Lower leg skin (tissue), 4 donors: ENCODE measurements around the gene BTBD10. TPM values are rescaled to one million over a fixed set of nuclear protein-coding genes. Genes with fewer than 3 reads are reported as not detected.

ENCODE experiments used
- DNase-seq, 2 donors: peaks; one replicate each; pipeline ENCODE4 v3.0.0-alpha.2; 2019; ENCODE audit warnings: low spot score in 2 of 2
- H3K4me3 ChIP-seq: fragments of 200-600 bp; sonication (generic); 2 replicates; pipeline ENCODE4 v1.5.1; 2017; ENCODE audit warnings: mild to moderate bottlenecking, low read depth; ENCODE audit not compliant: poor library complexity, severe bottlenecking
- CTCF ChIP-seq, 3 donors: fragments of 450-650 bp; IDR thresholded peaks; one replicate each; pipeline ENCODE4 v1.5.1; 2016; ENCODE audit warnings: antibody characterized with exemption in 3 of 3, mild to moderate bottlenecking in 3 of 3, moderate library complexity in 2 of 3
- POLR2A ChIP-seq, 2 donors: fragments of 450-650 bp; IDR thresholded peaks; one replicate each; pipeline ENCODE4 v1.6.1; 2016 to 2017; ENCODE audit warnings: antibody characterized with exemption in 2 of 2, mild to moderate bottlenecking in 1 of 2, moderate library complexity in 1 of 2
- WGBS, 2 donors: methylation state at CpG; one replicate each; pipeline ENCODE4 v1.1.5; 2018; 5-methylcytosine and 5-hydroxymethylcytosine counted together
- intact Hi-C: fragments of 100-400 bp; cut with DNase I; formaldehyde crosslinking; loops from one replicate; pipeline ENCODE4 v1.15.0; 2023; ENCODE audit warnings: low total_unique reads
- total RNA-seq, 4 donors: library from RNA; depleted of rRNA; stranded (reverse); fragments of >200 nt; gene quantifications; one replicate each; pipeline ENCODE4 v1.1.0, GENCODE V29; 2016

The BTBD10 gene
- total RNA-seq, 4 donors from 2014 or later: 32.2 to 41.0 (median 35.7) TPM

GRCh38 chr11:13382751-13383150 lies 80.3 kb downstream of the BTBD10 start:
- 70 to 85% methylated on average over 3 of the region's 3 CpGs for WGBS, 2 donors
- H3K4me3 ChIP-seq: no peak overlapping the region
- TF ChIP-seq CTCF (IDR thresholded peaks at IDR 0.05) (no peak), POLR2A (IDR thresholded peaks at IDR 0.05) (no peak)
- no peak for DNase-seq
- intact Hi-C loops: no loop called here

- no peak overlapping the region for H3K4me3 ChIP-seq
- TF ChIP-seq POLR2A (IDR thresholded peaks at IDR 0.05) (no peak), CTCF (IDR thresholded peaks at IDR 0.05) (no peak)
- 93 to 96% methylated on average over 2 of the region's 2 CpGs for WGBS, 2 donors
- DNase-seq: no peak
- intact Hi-C loops: no loop called here
These were observed 82.3 kb downstream of the BTBD10 start for GRCh38 chr11:13380731-13381130.

- no peak for DNase-seq
- intact Hi-C loops: no loop called here
- TF ChIP-seq POLR2A (IDR thresholded peaks at IDR 0.05): no peak
- no peak for TF ChIP-seq CTCF (IDR thresholded peaks at IDR 0.05)
- H3K4me3 ChIP-seq: no peak overlapping the region
- 74 to 77% methylated on average over 2 of the region's 2 CpGs for WGBS, 2 donors
These were observed 84.7 kb downstream of the BTBD10 start for GRCh38 chr11:13378316-13378715.

- TF ChIP-seq POLR2A (IDR thresholded peaks at IDR 0.05): no peak
- TF ChIP-seq CTCF (IDR thresholded peaks at IDR 0.05): no peak
- WGBS, 2 donors: 96% methylated on average over 8 of the region's 8 CpGs
- no peak overlapping the region for H3K4me3 ChIP-seq
- intact Hi-C loops: no loop called here
- DNase-seq: no peak
These were observed 86.2 kb downstream of the BTBD10 start for GRCh38 chr11:13376838-13377237.

- WGBS, 2 donors: 85 to 86% methylated on average over 5 of the region's 5 CpGs
- TF ChIP-seq CTCF (IDR thresholded peaks at IDR 0.05) (no peak), POLR2A (IDR thresholded peaks at IDR 0.05) (no peak)
- no peak overlapping the region for H3K4me3 ChIP-seq
- no peak for DNase-seq
- intact Hi-C loops: no loop called here
These were observed 86.6 kb downstream of the BTBD10 start for GRCh38 chr11:13376402-13376801.

GRCh38 chr11:13375798-13376197 lies 87.2 kb downstream of the BTBD10 start:
- no peak for DNase-seq
- TF ChIP-seq CTCF (IDR thresholded peaks at IDR 0.05) (no peak), POLR2A (IDR thresholded peaks at IDR 0.05) (no peak)
- no peak overlapping the region for H3K4me3 ChIP-seq
- intact Hi-C loops: no loop called here
